Stromal cell of bone marrow (primary cell): ENCODE data around the gene C4BPA.

Experiments used
- DNase-seq: peaks from one replicate; pipeline ENCODE4 v3.0.0-alpha.2; 2012; ENCODE audit warnings: low read depth

The C4BPA gene

DNA sequence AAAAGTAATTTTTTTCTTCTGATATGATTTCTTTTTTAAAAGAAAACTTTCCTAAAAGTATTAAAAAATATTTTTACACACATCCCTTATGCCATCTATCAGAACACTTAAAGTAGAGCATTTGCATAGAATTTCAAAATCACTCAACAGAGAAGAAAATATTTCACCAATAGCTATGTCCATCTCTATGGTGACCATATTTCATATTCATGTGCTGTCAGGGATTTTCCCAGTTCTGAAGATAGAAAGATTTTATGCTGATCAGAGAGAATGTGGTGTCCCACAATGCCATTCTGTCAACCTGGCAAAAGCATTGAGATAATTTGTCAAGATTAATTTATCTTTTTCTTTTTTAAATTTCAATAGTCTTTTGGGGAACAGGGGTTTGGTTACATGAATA lies 87.0 kb downstream of the C4BPA start:
- no peak for DNase-seq

DNA sequence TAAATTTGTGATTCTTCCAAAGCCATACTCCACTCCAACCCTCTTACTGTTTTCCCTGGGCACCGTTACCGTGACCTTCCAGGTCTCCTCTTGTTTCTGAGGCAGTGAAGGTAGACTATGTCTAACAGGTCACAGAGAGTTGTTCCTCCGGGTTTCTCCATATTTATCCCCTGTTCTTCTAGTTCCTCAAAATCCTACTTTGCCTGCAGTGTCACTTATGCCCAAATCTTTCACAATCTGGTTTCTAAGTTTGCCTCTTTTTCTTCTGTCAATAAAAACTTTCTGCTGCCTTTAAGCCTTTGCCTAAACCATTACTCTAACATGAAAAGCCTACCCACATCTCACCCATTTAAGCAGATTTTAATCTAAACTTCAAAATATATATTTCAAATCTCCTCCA lies 87.7 kb downstream of the C4BPA start:
- no peak for DNase-seq

DNA sequence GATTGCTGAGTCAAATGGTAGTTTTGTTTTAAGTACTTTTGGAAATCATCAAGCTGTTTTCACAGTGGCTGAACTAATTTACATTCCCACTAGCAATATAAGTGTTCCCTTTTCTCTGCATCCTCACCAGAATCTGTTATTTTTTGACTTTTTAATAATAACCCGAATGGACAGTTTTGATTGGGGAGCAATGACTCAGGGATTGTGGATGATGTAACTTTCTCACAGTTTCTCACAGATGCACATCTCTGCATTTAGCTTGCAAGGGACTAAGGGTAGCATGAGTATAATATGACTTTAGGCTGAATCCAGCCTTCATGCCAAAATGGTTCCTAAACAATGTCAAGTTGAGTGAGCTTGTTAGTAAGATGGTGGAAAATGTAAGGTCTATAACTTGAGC lies 90.2 kb downstream of the C4BPA start:
- no peak for DNase-seq
